CD4-positive, alpha-beta T cell treated with Interleukin-6 for 4 hours (primary cell): ENCODE data around the gene RMI2.
"Not testable (repeated sequence)": the region's sequence is repeated elsewhere in the genome, so short reads cannot be mapped to it uniquely, and the experiment has no call there.

Source experiments
- DNase-seq: peaks from one replicate; pipeline ENCODE4 v3.0.0-alpha.2; 2020; ENCODE audit warnings: mixed read lengths

Gene RMI2

DNA sequence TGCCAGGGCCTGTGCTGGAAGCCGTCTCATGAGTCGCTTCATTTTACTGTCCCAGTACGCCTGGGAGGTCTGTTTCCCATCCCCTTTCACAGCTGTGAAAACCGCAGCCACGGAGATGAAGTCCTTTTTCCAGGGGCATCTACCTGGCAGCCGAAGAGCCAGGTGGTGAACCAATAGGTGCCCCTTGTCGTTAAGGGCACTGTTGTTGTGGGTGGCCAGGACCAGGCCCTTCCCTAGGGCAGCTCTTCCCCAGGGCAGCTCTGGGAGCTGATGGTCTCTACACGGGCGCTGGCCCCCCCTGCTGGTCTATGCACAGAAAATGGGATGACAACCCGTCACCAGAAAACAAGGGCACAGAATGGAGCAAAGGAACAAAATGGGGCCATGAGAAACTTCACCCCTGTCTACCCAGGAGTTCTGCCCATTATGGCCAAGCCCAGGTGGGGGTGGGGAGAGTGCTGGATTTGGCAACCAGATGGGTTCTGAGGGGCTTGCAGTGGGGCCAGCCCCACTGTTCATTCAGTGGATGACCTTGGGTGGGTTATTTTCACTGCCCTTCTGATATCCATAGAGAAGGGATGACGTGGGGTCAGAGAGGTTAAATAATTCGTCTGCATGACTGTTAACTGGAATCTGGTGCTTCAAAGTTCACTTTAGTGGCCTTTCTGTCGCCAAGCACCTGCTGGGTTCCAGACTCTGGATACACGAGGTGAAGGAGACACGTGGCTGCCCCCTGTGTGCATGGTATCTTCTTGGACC is 11.5 kb downstream of the RMI2 start:
- peak; percentile 76 for DNase-seq

DNA sequence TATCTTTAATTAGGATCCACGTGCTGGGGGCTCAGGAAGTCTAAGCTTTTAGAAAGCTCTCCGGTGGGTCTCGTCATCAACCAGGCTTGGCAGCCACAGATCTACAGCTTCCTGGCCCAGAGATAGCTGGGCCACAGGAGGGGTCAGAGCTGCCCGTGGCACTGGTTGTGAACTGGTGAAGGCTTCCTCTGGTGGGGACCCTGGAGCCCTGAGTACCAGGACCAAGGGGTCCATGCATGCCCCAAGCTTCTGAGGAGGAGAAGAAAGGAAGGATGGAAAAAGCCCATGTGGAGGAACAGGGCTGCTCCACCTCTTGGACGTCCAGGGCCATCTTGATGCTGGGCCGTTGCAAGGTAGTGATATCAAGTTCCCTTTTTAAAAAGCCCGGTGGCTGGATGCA is 13.3 kb downstream of the RMI2 start:
- no peak for DNase-seq

DNA sequence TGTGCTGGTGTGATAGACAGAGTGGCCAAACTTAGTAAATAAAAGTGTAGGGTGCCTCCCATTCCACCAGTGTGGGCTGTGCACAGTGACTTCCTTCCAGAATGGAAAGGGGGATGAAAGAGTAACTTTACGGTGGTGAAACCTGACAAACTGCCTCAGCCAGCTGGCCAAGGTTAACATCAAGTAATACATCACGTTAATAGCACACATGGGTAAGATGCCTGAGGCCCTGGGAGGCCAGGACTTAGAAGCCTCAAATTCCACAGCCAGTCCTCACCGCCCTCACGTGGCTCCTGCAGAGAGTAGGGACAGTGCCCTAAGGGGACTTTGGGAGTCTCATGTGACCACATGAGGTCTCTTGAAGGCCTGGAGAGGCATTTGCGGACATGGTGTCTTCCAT is 14.1 kb downstream of the RMI2 start:
- DNase-seq: no peak

DNA sequence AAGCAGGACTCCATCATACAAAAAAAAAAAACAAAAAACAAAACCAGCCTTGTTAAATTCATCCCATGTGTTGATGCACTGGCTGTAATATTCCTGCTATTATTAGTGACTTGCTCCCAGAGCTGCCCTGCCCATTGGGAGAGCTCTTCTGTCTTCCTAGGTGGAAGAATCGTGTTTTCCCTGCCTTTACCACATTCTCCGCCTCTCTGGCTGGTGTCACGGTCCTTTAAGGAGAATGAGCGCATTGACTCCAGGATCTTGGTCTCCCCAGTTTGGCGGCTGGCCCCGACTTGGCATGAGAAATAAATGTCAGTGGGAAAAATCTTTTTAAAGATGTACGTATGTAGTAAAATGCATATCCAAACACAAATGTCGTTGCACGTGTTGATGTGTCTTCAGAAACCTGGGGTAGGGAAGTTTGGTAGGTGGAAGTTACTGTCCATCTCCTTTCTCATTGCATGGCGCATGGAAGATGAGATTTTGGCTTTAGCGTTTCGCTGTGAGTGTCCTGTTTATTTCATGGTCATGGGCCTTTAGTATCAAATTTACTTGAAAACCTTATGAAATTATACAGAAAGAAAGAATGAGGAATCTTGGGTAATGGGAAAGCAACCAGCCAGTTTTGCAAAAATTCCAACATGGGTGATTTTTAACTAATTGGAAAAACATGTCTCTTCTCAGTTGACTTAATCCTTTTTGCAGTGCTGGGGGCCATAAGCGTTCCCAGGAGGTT is 15.5 kb downstream of the RMI2 start:
- DNase-seq: no peak

DNA sequence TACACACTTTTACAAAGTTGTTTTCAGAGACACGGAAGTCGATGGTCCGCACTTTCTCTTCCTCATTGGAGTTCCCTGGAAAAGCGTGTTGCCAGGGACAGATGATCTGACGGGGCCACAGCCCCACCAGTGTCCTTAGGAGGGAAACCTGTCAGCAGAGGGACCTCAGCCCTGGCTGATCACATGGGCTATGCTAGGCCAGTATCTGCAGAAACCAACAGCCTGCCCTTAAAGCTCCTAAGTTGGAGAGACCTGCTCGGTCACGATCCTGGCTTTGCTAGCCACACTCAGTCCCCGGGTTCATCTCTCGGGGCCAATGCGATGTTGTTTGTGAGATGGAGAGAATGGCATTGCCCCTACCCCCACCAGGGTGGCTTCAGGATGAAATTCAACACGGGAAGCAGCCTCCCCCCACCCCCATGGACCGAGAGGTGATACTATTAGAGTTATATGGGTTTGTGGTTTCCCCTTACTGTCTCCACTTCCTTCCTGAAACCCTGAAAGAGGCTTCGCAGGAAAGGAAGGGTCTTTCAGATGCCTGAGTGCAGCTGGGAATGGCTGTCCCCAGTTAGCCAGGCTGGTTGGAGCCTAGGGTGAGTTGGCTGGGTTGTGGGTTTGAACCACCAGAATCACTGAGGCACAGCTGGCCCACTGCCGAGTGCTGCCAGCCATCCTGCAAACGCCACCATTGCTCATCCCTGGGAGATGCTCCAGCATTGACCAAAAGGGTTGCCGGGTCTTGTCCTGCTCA is 16.6 kb downstream of the RMI2 start:
- DNase-seq: peak; percentile 34

DNA sequence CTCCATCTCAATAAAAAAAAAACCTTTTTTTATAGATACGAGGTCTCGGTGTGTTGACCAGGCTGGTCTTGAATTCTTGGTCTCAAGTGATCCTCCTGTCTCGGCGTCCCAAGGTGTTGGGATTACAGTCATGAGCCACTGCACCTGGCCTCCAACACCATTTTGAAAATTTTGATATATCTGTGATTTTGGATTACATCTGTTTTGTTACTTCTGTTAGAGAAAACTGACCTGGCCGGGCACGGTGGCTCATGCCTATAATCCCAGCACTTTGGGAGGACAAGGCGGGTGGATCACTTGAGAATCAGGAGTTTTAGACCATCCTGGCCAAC is 18.6 kb downstream of the RMI2 start:
- DNase-seq: no peak

DNA sequence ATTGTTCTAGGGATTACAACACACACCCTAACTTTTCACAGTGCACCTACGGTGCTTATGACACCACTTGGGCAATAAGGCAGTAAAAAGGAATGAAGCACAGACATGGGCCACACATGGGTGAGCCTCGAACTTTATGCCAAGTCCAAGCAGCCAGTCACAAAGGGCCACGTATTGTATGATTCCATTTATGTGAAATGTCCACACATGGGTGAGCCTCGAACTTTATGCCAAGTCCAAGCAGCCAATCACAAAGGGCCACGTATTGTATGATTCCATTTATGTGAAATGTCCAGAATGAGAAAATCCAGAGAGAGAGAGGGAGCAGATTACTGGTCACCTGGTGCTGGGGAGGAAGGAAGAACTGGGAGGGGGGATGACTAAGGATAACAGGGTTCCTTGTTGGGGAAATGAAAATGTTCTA is 22.2 kb downstream of the RMI2 start:
- no peak for DNase-seq

DNA sequence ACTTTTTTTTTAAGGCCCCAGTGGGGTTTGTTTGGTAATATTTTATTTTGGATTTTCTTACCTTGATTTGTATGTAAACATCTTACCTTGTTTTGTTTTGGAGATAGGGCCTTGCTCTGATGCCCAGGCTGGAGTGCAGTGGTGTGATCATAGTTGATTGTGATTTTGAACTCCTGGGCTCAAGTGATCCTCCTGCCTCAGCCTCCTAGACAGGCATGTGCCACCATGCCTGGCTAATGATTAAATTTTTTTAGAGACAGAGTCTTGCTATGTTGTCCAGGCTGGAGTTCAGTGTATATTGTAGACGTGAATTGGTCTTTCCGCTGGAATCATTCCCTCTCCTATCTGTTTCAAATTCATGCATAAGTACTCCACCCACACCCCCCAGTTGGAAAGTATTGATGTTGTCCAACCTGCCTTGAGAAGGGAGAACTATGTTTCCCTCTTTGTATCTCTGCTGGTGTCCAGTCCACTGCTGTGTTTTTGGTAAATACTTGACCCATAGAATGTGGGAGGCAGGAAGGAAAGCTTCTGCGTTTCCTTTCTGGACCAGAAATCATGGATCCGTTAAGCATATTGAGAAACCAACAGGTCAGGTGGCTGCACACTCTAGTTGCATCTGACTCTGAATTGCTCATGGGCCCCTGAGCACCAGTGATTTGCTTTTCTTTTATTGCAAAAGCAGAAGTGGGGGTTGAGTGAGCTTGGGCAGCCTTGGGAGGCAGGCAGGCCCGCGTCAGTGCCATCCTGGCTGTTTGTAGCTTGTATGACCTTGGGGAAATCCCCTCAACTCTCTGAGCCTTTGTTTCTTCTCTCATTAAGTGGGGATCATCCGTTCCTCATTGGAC is 25.0 kb downstream of the RMI2 start:
- no peak for DNase-seq

DNA sequence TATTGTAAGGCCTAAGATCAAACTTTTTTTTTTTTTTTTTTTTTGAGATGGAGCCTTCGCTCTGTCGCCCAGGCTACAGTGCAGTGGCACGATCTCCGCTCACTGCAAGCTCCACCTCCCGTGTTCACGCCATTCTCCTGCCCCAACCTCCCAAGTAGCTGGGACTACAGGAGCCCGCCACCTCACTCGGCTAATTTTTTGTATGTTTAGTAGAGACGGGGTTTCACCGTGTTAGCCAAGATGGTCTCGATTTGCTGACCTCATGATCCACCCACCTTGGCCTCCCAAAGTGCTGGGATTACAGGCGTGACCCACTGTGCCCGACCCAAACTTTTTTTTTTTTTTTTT is 25.6 kb downstream of the RMI2 start:
- DNase-seq: not testable (repeated sequence)

DNA sequence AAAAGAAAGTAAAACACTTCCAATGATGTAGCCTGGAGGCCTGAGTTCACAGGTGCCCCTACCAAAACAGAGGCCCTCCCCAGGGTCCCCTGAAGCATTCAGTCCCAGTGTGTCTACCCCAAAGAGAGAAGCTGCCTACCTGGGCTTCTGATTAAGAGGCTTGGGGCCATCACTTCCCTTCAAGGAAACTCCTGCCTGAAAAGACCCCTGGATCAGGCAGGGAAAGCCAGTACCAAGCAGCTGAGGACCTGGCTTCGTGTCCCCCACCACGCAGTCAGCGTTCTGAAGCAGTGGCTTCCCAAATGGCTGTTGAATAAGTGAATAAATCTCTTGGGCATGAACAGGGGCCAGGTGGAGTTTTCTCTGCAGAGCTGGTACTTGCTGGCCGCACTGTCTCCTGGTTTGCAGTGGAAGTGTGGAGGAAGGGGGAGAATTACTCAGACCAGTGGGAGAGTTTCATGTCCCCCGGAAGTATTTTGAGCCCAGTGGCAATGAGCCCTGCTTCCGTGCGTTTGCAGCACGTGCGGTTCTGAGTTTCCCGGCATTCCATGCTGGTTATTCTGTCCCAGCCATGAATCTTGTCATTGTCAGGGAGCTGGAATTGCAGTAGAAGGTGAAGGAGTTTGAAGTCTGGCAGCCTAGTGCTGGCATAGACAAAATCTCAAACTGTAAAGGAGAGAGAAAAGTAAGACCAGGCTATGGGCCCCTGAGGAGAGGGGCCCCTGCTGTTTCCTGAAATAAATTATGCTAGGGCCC is 27.0 kb downstream of the RMI2 start:
- DNase-seq: no peak

DNA sequence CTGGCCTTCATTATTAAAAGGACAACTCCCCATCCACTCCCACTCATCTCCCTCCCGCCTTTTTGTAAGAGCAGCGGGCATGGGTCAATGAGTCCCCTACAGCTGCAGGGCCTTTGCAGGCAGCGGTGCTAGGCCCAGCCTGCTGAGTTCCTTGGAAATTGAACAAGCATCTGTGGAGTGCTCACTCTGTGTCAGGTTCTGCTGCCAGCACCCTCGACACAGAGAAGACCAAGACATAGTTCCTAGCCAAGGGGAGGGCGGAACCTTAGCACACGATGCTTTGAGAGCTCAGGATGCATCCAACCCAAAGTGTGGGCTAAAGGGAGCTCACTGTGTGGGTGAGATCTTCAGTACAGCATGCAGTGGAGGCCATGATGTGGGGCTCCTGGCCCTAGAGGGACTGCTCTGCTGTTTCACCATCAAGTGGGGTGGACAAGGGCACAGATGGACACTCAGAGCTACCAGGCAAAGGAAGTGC is 27.6 kb downstream of the RMI2 start:
- DNase-seq: no peak

DNA sequence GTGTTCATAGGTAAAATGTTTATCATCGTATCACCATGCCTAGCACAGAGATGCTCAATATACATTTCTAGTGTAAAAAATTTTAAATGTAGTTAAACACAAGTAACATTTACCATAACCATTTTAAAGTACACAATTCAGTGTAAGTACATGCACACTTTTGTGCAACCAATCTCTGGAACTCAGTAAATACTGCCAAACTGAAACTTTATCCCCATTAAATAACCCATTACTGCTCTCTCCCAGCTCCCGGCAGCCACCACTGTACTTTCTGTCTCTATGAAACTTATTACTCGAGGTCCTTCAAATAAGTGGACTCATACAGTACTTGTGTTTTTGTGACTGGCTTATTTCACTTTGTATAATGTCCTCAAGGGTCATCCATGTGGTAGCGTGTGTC is 29.0 kb downstream of the RMI2 start:
- DNase-seq: no peak

DNA sequence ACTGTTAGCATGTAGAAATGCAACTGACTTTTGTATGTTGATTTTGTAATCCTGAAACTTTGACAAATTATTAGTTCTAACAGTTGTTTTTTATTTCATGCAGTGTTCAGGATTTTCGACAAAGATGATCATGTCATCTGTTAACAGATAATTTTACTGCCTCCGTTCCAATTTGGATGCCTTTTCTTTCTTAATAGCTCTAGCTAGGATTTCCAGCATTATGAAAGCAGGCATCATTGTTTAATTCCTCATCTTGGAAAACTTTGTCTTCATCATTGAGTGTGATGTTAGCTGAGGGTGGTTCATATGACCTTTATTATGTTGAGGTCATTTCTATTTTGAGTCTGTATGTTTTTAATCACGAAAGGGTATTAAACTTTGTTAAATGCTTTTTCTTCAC is 31.9 kb downstream of the RMI2 start:
- DNase-seq: no peak

DNA sequence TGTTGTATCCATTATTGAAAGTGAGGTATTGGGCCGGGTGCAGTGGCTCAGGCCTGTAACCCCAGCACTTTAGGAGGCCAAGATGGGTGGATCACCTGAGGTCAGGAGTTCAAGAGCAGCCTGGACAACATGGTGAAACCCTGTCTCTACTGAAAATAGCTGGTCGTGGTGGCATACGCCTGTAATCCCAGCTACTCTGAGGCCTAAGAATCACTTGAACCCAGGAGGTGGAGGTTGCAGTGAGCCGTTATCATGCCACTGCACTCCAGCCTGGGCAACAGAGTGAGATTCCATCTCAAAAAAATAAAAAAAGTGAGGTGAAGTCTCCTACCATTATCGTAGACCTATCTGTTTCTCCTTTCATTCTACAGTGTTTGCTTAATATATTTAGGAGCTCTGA is 33.7 kb downstream of the RMI2 start:
- DNase-seq: not testable (repeated sequence)

DNA sequence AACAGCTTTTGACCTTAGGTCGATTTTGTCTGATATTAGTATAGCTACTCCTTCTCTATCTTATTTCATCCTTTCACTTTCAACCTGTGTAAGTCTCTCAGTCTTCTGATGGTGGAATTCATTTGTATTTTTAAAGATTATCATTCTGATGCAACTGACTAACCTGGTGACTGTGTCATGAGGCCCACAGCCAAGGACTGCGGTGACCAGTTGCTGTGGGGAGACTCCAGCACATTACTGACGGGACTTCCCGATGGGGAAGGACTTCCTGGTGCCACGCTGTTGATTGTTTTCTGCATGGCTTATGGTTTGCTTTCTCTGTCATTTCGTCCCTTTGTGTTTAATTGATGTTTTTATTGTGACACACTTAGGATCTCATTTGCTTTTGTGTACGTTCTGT is 34.2 kb downstream of the RMI2 start:
- no peak for DNase-seq

DNA sequence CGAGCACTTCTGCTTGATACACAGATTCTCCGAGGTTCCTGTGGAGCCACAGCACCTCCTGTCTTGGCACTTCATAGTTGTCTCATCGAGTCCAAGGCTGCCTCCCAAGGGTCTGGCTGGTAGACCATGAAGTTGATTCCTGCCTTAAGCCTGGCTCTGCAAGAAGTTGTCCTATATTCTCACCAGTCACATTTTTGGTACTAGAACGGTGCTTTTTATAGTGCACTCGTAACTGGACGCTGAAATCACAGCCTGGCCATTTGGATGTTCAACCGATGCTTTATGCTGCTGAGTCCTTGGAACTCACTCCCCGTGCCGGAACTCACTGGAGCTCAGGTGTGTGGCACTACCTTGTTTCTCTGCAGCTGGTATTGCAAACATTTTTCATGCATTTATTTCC is 35.6 kb downstream of the RMI2 start:
- no peak for DNase-seq

DNA sequence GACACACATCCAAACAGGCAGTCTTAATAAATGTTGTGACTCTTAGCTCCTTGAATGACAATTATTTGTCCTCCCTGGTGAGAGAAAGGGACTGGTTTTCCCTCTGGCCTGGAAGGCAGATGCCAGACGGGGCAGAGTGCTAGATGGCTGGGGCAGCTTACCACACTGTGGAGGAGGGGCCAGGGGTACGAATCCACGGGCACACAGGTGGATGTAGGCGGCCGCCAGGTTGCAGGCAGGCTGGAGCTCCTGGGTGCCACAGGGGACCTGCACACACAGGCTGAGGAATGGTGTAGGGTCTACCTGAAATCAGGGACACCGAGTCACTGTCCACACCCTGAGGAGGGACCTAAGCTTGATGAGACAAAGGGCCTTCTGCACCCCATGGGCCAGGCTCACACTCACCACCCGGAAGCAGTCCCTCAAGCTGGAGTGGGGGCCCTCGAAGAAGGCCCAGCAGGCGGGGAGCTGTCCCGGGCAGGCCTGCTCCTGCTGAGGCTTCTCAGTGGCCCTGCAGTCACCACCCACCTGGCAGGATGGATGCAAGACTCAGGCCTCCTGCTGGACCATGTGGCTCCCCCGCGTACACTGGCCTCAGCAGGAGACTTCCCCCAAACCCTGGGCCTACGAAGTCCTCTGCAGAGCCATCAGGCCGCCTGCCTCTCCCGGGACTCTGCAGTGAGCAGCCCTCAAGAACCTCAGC is 38.4 kb downstream of the RMI2 start:
- DNase-seq: no peak

DNA sequence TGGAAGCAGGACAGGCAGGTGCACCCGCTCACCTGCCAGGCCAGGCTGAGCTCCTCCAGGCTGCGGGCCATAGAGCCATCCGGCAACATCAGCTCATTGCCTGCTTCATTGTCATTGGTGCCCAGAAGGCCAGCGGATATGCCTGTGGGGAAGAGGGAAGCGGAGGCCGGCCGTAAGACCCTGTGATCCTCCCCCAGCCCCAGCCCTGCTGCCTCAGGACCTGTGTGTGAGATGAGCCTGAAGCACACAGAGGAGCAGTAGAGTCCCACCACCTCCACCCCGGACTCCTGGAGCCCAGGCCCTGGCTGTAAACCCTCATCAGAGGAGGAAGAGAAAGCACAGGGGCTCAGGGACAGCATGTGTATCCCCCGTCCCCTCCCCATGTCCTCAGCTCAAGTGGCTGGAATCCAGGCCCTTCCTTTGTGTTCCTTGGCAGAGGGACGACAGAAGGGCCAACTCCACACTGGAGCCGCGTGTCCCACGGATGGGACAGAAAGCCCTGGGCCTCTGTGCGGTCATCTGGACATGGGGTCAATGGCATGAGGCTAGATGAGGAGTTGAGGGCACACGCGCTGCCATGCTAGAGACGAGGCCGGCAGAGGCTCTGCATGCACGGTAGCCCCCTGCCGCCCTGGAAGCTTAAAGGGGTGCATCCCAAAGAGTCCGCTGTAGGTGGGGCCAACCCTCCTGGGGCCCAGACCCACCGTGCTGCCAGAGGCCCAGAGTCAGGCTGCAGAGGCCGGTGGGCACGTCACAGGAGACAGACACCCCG is 39.1 kb downstream of the RMI2 start:
- DNase-seq: no peak

DNA sequence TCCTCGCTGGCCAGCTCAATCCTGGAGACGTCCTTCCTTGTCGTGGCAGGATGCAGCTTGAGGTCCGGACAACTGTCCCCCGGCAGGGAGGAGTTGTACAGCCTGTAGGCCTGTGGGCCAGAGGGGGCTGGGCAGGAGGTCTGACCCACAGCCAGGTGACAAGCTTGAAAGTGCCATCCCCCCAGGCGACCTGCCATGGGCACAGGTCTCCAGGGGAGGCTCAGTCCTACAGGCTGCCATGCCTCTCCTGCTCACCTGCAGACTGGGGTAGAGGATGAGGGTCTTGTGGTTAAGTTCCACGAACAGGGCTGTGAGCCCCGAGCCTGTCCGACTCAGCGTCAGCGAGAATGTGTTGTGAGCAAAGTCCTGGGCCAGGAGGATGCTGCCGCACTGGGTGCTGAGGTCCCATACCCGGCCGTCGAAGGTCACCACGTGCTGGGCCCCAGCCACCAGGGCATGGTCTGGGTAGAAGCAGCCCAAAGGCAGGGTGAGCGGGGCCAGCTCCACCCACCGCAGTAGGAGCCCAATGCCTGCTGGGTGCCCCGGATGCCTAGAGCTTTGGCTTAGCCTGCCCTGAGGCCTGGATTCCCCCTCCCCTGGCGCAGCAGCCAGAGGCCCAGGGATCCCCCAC is 39.8 kb downstream of the RMI2 start:
- no peak for DNase-seq

DNA sequence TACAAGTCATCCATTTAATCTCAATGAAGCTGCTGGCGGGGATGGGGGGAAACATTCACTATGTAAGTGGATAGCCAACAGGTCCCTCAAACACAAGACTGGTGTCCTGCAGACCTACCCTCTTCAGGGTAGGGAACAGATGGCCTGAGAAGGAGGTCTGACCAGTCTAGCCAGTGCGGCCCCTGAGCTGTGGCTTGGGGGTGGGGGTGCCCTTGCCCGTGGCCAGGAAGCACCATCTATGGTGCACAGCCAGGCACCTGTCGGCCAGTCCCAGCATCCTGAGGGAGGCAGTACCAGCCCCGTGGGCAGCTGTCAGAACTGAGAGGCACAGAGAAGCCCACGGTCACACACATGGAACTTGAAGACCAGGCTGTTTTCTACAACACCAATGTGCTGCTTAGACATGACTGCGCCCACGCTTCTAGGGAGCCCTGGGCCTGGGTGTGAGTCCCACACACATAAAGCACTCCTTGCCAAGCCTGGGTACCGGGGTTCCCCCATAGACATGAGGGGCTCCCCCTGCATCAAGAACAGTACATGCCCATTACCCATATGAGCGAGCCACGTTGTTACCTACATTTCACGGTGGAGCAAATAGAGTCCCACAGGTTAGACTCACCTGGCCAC is 40.9 kb downstream of the RMI2 start:
- no peak for DNase-seq
